ENCODE measurements around the gene PTH. TPM values are rescaled to one million over a fixed set of nuclear protein-coding genes. Genes with fewer than 3 reads are reported as not detected.

The PTH gene
- total and polyA plus RNA-seq, 2 experiments from 2014 or later: not detected

GRCh38 chr11:13502492-13502891 lies 6.7 kb upstream of the PTH start:
- Histone ChIP-seq H3K9me3 (ENCODE audit: low read depth) (no peaks in the 10 kb centered on the region), H3K27me3 (no peaks in the 10 kb centered on the region), H3K36me3 (no peaks in the 10 kb centered on the region), H3K4me1 (ENCODE audit: low read depth) (no peaks in the 10 kb centered on the region), H3K27ac (no peak overlapping the region), H3K4me3 (no peak overlapping the region)
- no peak for TF ChIP-seq CTCF (IDR thresholded peaks at IDR 0.05; ENCODE audit: low read depth, low read length)
- no peak for DNase-seq (ENCODE audit: low read depth in 1 of 2, low spot score in 1 of 2)

GRCh38 chr11:13494051-13494450 lies 1.7 kb downstream of the PTH start:
- Histone ChIP-seq H3K4me1 (ENCODE audit: low read depth) (no peaks in the 10 kb centered on the region), H3K9me3 (ENCODE audit: low read depth) (no peaks in the 10 kb centered on the region), H3K36me3 (no peaks in the 10 kb centered on the region), H3K27ac (no peak overlapping the region), H3K27me3 (no peaks in the 10 kb centered on the region), H3K4me3 (no peak overlapping the region)
- DNase-seq (ENCODE audit: low read depth in 1 of 2, low spot score in 1 of 2): no peak
- TF ChIP-seq CTCF (IDR thresholded peaks at IDR 0.05; ENCODE audit: low read depth, low read length): no peak

DNA sequence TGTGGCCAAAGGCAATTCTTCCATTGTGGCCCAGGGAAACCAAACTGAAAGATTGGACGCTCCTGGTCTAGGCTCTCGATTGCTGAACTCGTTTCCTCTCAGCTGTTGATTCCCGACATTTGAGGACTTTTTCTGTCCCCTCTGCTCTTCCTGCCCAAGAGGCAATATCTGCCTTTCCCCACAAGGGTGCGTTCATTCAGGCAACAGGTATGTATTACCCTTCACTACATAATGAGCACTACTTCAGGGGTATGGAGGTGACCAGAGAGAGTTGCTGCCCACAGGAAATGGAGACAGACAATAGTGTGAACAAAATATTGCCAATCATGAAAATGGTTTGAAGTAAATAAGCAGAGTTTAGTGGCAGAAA lies 8.2 kb downstream of the PTH start:
- no peaks in the 10 kb centered on the region for H3K4me1 ChIP-seq (ENCODE audit: low read depth)
- H3K36me3 ChIP-seq: no peaks in the 10 kb centered on the region
- H3K9me3 ChIP-seq (ENCODE audit: low read depth): no peaks in the 10 kb centered on the region
- peak in 1 of 2 donors; percentile 27 for DNase-seq (ENCODE audit: low read depth in 1 of 2, low spot score in 1 of 2)
- peak; percentile 35 for TF ChIP-seq CTCF (IDR thresholded peaks at IDR 0.05; ENCODE audit: low read depth, low read length)
- no peaks in the 10 kb centered on the region for H3K27me3 ChIP-seq
- H3K4me3 ChIP-seq: no peak overlapping the region
- no peak overlapping the region for H3K27ac ChIP-seq

GRCh38 chr11:13486926-13487660 lies 8.7 kb downstream of the PTH start:
- H3K4me1 ChIP-seq (ENCODE audit: low read depth): no peaks in the 10 kb centered on the region
- no peak overlapping the region for H3K27ac ChIP-seq
- no peak overlapping the region for H3K4me3 ChIP-seq
- no peaks in the 10 kb centered on the region for H3K9me3 ChIP-seq (ENCODE audit: low read depth)
- H3K27me3 ChIP-seq: no peaks in the 10 kb centered on the region
- no peaks in the 10 kb centered on the region for H3K36me3 ChIP-seq
- peak; percentile 24 to 58 for DNase-seq (ENCODE audit: low read depth in 1 of 2, low spot score in 1 of 2)
- peak; percentile 45 for TF ChIP-seq CTCF (IDR thresholded peaks at IDR 0.05; ENCODE audit: low read depth, low read length)

DNA sequence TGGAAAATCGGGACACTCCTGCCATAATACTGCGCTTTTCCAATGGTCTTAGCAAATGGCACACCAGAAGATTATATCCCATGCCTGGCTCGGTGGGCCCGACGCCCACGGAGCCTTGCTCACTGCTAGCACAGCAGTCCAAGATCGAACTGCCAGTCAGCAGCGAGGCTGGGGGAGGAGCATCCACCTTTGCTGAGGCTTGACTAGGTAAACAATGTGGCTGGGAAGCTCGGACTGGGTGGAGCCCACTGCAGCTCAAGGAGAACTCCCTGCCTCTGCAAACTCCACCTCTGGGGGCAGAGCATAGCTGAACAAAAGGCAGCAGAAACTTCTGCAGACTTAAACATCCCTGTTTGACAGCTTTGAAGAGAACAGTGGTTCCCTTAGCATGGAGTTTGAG lies 15.6 kb downstream of the PTH start:
- DNase-seq (ENCODE audit: low read depth in 1 of 2, low spot score in 1 of 2): no peak
- no peak overlapping the region for H3K27ac ChIP-seq
- H3K4me1 ChIP-seq (ENCODE audit: low read depth): no peaks in the 10 kb centered on the region
- H3K4me3 ChIP-seq: no peak overlapping the region
- H3K36me3 ChIP-seq: no peaks in the 10 kb centered on the region
- H3K9me3 ChIP-seq (ENCODE audit: low read depth): no peaks in the 10 kb centered on the region
- no peaks in the 10 kb centered on the region for H3K27me3 ChIP-seq
- no peak for TF ChIP-seq CTCF (IDR thresholded peaks at IDR 0.05; ENCODE audit: low read depth, low read length)

All from cardiac muscle cell (in vitro differentiated cells and primary cell).